ENCODE data around the gene EPDR1. TPM values are rescaled to one million over a fixed set of nuclear protein-coding genes. Genes with fewer than 3 reads are reported as not detected.

Gene EPDR1
- 0.92 and 4.8 TPM in 2 replicates for total RNA-seq

DNA sequence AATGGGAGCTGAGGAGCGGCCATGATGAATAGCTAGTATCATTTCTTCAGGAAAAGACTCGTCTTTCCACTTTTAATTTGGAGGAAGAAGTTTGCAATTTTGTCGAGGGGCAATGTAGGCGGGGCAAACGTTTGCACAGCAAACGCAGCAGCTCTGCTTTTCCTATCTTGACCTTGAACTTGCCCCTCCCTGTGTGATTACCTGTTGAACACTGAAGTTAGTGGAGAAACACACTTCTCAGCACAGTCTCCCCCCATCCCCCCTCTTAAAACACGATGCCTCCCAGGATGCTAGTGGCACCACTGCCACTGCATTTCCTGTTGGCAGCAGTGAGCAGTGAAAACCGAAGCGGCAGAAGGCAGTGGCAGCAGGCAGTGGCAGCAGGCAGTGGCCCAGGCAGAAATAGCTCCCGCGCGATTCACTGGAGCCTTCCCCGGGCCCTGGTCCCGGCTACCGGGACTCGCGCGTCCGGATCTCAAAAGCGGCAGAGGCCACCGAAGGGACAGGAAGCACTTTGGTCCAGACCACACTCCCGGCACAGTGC lies at the start of gene EPDR1:
Gene EPDR1 (plus strand): TSS at position 336 of the 544 bp plus-strand sequence. CDS start 300 bp downstream, outside the sequence.
- no peak for DNase-seq (ENCODE audit: low read depth, low spot score)

DNA sequence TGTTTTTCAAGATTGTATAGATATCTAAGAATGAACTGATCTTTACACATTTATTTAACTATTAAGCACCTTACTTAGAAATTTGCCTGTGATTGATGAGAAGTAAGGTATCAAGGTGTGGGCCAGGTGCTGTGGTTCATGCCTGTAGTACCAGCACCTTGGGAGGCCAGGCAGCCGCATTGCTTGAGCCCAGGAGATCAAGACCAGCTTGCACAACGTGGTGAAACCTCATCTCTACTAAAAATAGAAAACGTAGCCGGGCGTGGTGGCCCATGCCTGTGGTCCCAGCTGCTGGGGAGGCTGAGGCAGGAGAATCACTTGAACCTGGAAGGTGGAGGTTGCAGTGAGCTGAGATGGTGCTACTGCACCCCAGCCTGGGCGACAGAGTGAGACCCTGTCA lies 38.4 kb upstream of the EPDR1 start:
- no peak for DNase-seq (ENCODE audit: low read depth, low spot score)

DNA sequence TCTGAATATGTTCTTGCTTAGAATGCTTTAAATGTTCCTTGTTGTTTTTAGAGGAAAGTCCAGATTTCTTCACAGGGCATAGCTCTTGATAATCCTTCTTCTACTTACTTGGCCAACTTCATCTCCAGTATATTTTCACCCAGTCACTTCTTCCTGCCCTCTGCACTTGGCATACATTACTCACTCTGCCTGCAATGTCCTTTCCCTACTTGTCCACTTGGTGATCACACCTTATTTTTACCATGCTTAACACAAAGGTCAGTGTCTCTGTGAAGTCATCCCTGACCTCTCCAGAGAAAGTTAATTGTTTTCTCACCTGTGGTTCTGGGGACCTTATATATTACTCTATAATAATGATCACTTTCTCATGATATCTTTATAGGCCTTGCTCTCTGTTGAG lies 27.1 kb upstream of the EPDR1 start:
- DNase-seq (ENCODE audit: low read depth, low spot score) = no peak

DNA sequence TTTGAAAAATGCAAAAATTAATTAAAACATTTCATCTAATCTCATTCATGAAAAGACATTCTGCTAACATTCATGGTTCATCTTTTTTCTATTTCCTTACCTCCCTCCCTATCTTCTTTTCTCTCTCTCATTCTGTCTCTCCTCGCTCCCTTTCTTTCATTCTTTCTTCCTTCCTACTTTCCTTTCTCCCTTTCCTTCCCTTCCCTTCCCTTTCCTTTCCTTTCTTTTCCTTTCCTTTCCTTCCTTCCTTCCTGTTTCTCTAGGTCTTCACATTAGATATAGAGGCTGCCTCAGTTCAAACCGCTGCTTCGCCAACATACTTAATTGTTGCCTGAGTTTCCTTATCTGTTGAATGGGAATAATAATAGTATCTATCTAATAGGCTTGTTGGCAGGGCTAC lies 25.8 kb upstream of the EPDR1 start:
- DNase-seq (ENCODE audit: low read depth, low spot score) = no peak

DNA sequence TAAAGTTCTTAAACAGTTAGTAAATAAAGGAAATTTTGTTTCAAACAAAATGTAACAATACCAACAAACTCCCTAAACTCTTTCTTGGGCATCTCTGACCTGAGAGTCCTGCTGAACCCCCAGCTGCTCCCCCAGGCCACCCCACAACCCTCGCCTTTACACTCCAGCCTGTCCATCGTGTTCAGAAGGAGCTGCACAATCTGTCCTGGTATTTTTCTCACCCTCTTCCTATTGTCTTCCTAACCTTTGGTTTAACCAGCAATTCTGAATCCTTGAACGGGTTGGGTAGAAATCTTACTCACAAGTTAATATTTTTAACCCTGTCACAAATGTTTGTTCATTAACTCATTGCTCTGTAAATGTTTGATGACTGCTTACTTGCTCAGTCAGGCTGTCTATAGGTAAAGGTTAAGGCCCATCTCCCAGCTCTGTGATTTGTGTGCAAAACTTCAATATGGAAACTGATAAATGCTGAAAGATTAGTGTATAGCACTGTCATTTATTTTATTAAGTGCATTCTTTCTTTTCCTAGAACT lies 20.7 kb upstream of the EPDR1 start:
- no peak for DNase-seq (ENCODE audit: low read depth, low spot score)

DNA sequence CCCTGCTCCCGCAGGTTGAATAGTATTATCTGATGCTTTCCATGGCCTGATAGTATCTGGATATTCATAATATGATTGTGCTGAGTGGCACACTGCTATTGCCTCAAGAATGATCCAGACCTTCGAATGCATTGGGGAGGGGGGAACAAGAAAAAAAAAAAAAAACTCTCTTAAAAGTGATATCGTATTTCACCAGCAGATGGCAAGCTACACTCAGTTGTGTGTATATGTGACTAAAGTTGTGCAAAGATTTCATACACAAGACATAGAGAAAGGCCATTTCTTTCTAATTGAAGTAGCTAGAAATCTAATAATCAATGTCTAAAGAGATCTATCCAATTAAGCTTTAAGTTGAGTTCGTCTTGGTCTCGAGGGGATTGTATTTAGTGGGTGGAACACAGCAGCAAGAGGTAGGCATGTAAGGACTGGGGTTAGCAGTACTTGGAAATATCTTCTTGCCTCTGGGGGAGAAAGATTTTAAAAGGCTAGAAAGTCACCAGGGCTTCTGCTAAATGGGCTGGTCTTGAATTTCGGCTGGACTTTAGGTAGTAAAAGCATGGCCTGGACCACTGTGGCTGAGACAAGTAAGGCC lies 19.1 kb upstream of the EPDR1 start:
- DNase-seq (ENCODE audit: low read depth, low spot score) = no peak

DNA sequence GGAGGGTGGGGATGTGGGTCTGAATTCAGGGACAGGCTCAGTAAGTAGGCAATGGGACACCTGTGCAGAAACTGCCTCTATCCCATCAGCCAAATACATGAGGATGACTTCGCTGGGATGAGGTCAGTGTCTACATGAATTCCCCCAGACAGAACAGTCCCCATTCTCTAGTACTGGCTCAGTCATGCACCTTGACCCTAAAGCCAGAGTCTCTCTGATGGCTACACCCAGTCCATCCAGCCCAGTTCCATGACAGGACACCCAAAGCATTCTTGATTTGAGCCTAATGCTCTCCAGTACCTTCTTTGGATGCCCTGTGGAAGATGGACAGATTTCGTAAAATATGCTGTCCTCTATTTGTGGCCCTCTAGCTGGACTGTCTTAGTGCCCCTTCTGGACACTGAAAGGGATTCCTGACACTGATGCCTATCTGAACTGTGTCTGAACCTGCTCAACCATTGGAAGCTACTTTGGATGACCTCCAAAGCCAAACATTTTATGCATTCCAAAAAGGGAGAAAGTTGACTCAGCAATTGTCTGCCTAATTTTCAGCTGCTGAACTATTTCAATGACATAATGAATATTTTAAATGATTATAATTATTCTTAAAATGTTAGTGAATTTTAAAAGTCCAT lies 18.4 kb upstream of the EPDR1 start:
- DNase-seq (ENCODE audit: low read depth, low spot score) = no peak

DNA sequence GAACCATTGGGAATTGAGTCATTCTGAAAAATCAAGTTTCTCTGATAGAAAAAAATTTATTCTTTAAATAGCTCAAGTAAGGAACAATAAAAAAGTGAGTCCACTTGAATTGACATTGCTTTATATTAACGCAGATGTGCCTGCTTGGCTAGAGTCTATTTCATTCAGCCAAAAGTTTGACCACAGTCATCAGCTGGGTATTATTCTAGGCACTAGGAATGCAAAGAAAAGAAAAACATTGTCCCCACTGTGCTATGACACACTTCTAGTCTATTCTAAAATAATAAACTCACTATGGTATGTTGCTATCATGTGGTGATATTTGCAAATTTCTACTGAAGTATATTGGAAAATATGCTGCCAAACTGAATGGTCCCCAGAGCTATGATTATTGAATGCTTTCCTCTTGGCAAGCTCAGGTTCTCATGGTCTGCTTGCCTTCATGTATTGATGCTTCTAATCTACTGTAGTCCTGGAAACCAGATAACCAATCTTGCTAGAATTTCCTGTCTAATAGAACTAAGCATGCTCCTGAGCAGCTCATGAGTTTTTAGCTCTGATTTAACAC lies 12.1 kb upstream of the EPDR1 start:
- DNase-seq (ENCODE audit: low read depth, low spot score) = no peak

DNA sequence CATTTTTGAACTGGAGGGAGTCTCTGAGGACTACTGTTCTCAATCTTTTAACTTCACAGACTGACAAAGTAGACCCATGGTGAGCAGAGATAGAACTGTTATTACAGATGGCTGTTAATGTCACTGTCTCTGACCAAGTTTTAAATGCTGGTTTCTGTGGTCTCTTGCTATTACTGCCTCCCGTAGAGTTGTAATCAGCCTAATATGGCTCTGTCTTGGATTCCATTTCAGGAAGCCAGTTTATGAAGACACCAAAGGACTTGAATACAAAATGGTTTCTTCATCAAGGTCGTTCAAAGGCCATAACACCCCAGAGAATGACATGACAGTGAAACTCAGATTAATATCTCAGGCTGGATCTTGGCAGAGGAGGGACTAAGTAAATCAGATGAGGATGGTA lies 7.7 kb upstream of the EPDR1 start:
- no peak for DNase-seq (ENCODE audit: low read depth, low spot score)

DNA sequence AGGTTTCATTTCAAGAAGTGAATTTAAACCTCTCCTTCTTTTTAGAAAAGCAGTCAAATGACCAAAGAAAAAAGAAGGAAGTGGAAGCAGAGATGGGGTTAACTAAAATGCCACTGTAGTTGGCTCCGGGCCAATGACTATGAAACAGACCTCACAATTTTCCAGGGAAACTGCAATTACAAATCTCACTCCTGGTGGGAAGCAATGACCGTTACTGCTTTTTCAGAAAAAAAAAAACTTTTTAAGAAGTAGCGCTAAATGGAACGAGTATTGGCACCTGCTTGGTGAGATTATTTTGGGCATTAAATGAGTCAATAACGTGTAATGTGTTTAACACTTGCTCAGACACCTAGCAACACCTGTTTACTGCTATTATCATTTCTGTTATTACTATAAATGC lies 5.0 kb upstream of the EPDR1 start:
- no peak for DNase-seq (ENCODE audit: low read depth, low spot score)

DNA sequence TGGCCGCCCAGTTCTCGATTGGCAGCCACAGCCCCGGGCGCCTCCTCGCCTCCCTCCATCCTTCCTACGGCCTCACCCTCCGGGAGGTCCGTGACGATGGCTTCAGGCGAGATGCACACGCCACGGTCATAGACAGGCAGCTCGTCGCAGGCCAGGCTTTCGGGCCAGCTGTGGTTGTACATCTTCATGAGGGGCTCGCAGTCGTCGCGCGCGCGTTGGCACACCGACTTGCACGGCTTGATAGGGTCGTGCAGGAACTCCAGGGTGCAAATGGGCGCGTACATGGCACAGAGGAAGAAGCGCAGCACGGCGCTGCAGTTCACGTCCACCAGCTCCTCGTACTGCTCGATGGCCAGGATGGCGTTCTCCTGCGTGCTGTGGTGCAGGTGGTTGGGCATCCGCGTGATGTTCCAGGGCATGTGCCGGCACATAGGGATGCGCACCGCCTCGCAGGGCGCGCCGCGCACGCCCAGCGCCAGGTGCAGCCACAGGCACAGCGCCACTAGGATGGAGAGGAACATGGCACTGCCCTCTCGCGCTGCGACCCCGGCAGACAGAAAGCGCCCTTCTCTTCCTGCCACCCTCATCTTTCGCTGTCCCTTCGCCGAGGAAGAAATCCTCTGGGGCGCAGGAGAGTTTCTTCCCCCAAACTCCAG lies 4.3 kb upstream of the EPDR1 start:
- no peak for DNase-seq (ENCODE audit: low read depth, low spot score)

DNA sequence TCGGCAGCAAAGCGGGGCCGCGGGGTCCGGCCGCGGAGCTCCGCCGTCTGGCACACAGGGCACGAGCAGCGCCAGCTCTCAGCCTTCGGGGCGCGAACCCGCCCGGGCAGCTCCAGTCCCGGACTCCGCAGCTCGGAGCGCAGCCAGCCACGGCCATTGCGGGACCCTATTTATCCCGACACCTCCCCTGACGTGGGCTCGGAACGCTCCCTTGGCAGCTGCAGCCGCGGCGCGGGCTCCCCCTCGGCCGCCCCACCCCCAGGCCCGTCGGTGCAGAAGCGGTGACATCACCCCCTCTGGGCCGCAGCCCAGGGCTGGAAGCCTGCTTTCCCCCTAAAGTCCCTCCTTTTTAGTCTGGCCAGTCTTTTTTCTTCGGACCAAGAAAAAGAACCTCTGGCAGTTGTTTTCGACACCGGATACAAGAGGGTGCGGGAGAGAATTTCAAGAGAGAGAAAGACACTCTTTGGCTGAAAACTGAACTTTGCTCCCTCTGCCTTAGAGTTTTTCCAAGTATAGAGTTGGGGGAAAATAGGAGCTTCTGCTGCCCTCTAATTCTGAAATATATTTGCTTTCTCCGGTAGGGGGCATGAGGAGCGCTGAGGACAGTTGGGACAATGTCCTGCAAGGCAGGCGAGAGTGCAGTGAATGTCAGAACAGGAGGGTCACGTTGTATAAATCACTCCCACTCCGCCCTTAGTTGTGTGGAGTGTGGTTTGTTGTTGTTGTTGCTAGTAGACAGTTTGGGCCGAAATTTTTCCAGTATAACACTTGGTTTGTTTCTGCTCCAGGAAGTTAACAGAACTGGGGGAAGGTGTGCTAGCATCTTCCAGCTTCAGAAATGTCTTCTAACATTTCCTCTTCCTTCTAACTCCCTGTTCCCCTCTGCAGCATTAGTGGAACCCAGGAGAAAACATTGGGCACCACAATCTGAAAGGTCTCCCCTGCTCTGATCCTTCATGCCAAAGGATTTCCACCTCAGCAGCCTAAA lies 3.5 kb upstream of the EPDR1 start, which contains the start of gene SFRP4:
Gene SFRP4 (minus strand): TSS at position 145 of the 988 bp plus-strand sequence. CDS start 280 bp downstream, outside the sequence.
- no peak for DNase-seq (ENCODE audit: low read depth, low spot score)

DNA sequence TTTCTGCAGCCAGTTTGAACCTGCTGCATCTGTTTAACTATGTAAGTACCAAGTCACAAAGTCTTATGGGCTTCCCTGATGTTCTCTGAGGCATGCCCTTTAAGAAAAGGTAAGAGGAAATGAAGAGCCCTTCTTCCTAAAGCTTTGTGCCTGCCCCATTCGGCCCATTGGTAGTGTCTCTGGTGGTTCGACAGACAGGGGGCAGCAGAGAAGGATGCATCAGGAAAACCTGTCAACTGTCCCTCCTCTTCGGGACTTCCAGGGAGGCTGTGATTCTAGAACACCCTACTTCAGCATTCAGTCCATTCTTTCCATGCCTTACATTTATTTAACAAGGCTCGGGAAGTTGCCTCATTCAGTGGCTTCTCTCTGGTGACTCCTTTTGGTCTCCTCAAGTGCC lies 1.9 kb upstream of the EPDR1 start:
- DNase-seq (ENCODE audit: low read depth, low spot score) = no peak

DNA sequence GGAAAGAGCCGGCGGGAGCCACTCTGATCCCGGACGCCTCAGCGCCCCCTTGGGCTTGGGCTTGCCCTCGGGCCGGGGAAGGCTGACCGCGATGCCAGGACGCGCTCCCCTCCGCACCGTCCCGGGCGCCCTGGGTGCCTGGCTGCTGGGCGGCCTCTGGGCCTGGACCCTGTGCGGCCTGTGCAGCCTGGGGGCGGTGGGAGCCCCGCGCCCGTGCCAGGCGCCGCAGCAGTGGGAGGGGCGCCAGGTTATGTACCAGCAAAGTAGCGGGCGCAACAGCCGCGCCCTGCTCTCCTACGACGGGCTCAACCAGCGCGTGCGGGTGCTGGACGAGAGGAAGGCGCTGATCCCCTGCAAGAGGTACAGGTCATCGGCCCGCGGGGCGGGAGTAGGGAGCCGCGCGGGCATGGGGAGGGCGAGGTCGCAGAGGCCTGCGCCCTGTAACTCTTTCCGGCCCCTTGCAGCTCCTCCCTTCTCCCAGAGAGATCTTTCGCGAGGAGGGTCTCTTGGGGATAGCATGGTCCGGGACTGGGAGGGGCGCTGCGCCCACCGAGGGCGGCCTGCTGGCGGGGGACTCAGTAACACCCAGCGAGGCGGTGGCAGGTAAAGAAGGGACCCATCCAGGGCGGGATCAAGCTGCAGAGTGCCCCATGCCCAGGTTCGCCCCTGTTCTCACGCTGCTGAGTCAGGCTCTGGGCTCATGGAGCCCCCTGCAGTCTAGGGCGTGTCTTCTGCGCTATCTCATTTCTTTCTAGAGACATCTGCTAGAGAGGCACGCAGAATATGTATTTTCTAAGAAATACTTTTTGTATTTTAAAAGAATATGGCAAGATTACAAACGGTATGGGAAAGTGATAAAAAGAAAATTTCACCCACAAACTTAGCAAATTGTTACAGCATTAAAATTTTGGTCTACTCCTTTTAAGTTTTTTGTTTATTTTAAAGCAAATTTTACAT lies 687 bp downstream of the EPDR1 start:
- no peak for DNase-seq (ENCODE audit: low read depth, low spot score)

DNA sequence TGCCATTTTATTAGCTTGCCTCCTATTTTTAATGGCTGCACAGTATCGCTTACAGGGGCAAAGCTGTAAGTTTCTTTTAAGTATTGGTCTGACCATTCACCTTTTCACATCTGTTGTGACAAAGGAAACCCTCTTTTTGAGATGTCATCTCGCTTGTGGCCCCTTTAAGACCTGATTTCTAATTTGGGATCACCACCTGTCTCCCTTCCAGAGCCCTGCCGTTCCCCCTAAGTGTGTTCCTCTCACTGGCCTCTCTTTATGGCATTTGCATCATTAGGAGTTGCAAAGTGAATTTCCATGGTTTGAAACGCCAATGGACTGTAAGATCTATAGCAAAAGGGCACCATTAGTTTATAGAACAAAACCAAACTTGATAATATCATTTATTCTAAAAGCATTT lies 1.4 kb downstream of the EPDR1 start:
- no peak for DNase-seq (ENCODE audit: low read depth, low spot score)

DNA sequence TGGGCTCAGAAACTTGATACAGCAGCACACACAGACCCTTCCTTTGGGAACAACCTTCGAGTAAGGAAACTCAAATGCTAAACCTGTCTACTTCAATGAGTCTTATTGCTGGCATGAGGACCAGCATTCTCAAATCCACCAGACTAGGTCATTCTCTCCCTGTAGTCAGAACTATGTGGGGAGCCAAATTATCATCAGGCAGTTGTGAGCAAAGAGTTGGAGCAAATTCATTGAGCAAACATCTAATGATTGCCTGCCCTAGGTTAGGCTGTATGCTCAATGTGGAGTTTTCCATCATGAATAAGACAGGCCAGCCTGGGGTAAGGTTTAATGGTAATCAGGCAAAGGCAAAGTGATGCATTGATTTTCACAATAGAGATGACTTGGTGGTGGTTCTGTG lies 3.6 kb downstream of the EPDR1 start:
- DNase-seq (ENCODE audit: low read depth, low spot score) = no peak

DNA sequence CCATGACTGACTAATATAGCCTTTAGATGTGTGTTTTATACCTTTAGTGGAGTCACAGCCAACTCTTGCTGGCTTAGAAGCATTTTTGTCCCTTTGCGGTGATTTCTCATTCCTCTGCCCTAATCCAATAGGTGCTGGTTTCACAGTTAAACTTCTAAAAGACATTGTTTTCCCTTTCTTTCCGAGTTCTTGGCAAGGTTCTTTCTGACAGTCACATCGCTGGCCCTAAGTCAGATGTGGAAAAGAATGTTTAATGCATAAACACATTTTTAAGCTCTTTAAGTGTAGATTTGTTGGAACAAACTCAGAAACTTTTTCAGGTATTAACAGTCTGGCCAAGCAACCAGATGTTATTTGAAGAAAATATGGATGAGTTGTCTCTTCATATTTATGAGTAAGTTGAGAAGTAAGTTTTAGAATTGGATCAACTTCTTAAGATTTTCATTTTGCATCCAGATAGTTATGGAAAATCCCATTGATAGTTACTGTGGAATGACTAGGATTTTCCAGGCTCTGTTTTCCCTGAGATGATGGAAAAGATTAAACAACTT lies 4.1 kb downstream of the EPDR1 start:
- no peak for DNase-seq (ENCODE audit: low read depth, low spot score)

DNA sequence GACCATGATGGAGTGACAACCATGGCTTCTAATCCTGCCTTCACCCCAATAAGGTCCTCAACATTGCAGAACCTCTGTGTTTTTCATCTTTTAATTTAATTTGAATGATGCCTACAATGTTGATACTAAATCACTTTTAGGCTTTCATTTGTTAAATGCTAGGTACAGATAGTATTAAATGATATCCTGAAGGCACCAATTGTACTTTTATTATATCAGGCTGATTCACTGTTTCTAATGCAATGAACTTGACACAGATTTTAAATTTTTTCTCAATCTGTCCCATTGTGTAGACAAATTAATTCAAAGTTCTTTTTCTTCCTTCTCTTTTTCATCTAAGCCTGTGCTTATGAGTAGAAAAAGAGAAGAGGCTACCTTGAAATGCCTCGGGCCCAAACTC lies 5.2 kb downstream of the EPDR1 start:
- no peak for DNase-seq (ENCODE audit: low read depth, low spot score)

DNA sequence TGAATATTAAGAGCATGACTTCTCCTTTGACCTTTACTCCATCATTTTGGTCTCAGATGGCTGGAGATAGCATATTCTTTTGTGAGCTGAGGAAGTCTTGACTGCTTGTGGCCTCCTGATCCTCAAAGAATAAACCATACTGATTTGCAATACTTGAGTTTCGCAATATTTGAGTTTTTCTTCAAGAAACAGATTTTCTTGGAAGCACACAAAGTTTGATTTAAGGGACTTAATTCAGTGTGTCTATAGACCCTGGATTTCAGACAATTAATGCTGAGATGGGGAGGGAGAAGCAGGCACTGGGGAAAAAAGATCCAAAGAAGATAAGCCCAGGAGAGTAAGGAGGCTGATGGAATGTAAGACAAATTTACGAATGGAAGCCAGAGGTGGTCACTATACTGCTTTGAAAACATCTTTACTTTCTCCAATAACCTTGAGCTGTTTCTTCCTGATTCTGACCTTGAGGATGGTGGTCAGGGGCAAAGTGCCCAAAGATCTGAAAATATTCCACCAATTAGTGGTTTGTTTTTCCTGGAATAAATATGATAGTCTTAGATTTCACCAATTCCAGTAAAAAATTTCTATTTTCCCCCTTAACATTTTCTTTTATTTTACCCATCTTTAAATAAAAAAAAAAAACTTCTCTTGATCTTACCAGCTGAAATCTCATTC lies 7.5 kb downstream of the EPDR1 start:
- DNase-seq (ENCODE audit: low read depth, low spot score) = no peak
